A549 (cell line): ENCODE data around the gene MLPH.

ENCODE experiments used
- EHMT2 ChIP-seq: fragments of 200-600 bp; sonication (generic); IDR thresholded peaks from 2 replicates; pipeline ENCODE4 v1.6.1; 2016; ENCODE audit warnings: antibody characterized with exemption, low read depth, mild to moderate bottlenecking, moderate library complexity
- EP300 ChIP-seq, 2 experiments: fragments of >200 bp; sonication (Bioruptor Twin); formaldehyde crosslinking; IDR thresholded peaks; 2 replicates in 1 of 2; 3 replicates in 1 of 2; pipeline ENCODE4 v1.6.1; 2016 to 2017
- ESRRA ChIP-seq: fragments of 150-350 bp; IDR thresholded peaks from 2 replicates; pipeline ENCODE4 v1.6.1; 2014; ENCODE audit warnings: mild to moderate bottlenecking, low read length, borderline replicate concordance
- JUNB ChIP-seq: fragments of >200 bp; sonication (Bioruptor Twin); formaldehyde crosslinking; IDR thresholded peaks from 2 replicates; pipeline ENCODE4 v1.6.1; 2016
- MAFK ChIP-seq: fragments of 450-650 bp; IDR thresholded peaks from 2 replicates; pipeline ENCODE4 v1.6.1; 2014; ENCODE audit not compliant: partially characterized antibody
- POLR2A ChIP-seq: IDR thresholded peaks from 2 replicates; pipeline ENCODE4 v1.6.1; 2012; ENCODE audit warnings: mild to moderate bottlenecking, low read length
- RAD21 ChIP-seq, 2 experiments: fragments of >200 bp in 1 of 2; sonication (Bioruptor Twin) in 1 of 2; formaldehyde crosslinking in 1 of 2; IDR thresholded peaks in 1 of 2; conservative IDR thresholded peaks in 1 of 2; 2 replicates in 1 of 2; 3 replicates in 1 of 2; pipeline ENCODE4 v1.6.1; 2012 to 2018; ENCODE audit warnings: inconsistent platforms in 1 of 2
- RFX5 ChIP-seq: fragments of 450-650 bp; IDR thresholded peaks from 2 replicates; pipeline ENCODE4 v1.7.1; 2014; ENCODE audit warnings: antibody characterized with exemption, mild to moderate bottlenecking, moderate library complexity
- ZNF302 ChIP-seq: fragments of 250-450 bp; sonication (Bioruptor Pico); IDR thresholded peaks from 2 replicates; pipeline ENCODE4 v1.9.0; 2021; ENCODE audit warnings: inconsistent platforms, mild to moderate bottlenecking, moderate library complexity
- TF ChIP-seq, protein P1 (sequence below): fragments of 450-650 bp; IDR thresholded peaks from 2 replicates; pipeline ENCODE4 v1.6.1; 2014; ENCODE audit warnings: antibody characterized with exemption
- TF ChIP-seq, protein P2 (sequence below): fragments of >200 bp; sonication (Bioruptor Twin); formaldehyde crosslinking; IDR thresholded peaks from 3 replicates; pipeline ENCODE4 v1.5.1; 2016
- TF ChIP-seq, protein P3 (sequence below): IDR thresholded peaks from 2 replicates; pipeline ENCODE4 v1.6.1; 2012
- TF ChIP-seq, protein P4 (sequence below): fragments of 200-600 bp; sonication (generic); IDR thresholded peaks from 2 replicates; pipeline ENCODE4 v1.6.1; 2016; ENCODE audit warnings: antibody characterized with exemption, mild to moderate bottlenecking, moderate library complexity

DNA sequence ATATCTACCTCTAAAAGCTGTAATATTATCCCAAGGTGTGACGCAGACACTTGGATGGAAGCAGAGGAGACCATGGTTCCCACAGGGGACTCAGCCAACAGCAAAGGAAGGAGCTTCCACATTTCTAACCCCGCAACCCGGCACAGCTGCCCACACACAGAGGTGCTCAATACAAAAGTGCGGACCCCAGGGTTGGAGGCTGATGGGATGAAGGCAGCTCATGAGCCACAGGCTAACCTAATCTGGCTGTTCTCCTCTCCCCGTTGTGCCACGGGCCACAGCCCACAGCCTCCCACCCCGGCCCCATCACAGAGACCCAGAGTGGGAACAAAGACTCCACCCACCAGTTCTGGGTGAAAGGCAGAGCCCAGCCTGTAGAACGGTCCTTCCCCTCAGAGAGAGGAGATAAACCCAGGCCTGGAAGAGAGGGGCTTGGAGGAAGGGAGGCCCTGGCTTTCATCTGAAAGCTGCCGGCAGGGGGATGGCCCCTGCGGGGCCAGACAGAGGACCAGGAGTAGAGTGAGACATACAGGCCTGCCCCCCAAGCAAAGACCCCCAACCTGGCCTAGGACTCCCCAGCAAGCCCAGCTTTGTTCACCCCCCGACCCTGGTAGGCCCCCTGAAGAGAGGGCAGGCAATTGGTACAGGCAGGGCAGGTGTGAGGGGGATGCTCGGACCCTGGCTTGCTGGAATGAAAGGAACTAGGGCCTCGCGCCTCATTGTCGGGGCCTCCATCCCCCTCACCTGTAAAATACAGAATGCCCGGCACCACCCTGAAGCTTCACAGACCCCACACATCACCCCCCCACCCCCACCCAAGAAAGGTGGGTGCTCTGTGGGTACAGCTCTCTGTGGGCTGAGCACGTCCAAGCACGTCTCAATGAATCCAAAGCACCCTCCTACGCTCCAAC, 96.6 kb downstream of the MLPH start:
- TF ChIP-seq MAFK (no peak), EHMT2 (no peak), POLR2A (no peak), RFX5 (no peak), EP300 (IDR thresholded peaks at IDR 0.05) (no peak), ZNF302 (CRISPR knock-in tag) (no peak), ESRRA (no peak), JUNB (no peak), RAD21 (conservative IDR thresholded peaks at IDR 0.05 in 1 of 2, IDR thresholded peaks at IDR 0.05 in 1 of 2) (no peak)
- TF ChIP-seq, protein P1, sequence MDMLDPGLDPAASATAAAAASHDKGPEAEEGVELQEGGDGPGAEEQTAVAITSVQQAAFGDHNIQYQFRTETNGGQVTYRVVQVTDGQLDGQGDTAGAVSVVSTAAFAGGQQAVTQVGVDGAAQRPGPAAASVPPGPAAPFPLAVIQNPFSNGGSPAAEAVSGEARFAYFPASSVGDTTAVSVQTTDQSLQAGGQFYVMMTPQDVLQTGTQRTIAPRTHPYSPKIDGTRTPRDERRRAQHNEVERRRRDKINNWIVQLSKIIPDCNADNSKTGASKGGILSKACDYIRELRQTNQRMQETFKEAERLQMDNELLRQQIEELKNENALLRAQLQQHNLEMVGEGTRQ: no peak
- TF ChIP-seq, protein P2, sequence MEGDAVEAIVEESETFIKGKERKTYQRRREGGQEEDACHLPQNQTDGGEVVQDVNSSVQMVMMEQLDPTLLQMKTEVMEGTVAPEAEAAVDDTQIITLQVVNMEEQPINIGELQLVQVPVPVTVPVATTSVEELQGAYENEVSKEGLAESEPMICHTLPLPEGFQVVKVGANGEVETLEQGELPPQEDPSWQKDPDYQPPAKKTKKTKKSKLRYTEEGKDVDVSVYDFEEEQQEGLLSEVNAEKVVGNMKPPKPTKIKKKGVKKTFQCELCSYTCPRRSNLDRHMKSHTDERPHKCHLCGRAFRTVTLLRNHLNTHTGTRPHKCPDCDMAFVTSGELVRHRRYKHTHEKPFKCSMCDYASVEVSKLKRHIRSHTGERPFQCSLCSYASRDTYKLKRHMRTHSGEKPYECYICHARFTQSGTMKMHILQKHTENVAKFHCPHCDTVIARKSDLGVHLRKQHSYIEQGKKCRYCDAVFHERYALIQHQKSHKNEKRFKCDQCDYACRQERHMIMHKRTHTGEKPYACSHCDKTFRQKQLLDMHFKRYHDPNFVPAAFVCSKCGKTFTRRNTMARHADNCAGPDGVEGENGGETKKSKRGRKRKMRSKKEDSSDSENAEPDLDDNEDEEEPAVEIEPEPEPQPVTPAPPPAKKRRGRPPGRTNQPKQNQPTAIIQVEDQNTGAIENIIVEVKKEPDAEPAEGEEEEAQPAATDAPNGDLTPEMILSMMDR: no peak
- TF ChIP-seq, protein P3, sequence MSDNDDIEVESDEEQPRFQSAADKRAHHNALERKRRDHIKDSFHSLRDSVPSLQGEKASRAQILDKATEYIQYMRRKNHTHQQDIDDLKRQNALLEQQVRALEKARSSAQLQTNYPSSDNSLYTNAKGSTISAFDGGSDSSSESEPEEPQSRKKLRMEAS: no peak
- TF ChIP-seq, protein P4, sequence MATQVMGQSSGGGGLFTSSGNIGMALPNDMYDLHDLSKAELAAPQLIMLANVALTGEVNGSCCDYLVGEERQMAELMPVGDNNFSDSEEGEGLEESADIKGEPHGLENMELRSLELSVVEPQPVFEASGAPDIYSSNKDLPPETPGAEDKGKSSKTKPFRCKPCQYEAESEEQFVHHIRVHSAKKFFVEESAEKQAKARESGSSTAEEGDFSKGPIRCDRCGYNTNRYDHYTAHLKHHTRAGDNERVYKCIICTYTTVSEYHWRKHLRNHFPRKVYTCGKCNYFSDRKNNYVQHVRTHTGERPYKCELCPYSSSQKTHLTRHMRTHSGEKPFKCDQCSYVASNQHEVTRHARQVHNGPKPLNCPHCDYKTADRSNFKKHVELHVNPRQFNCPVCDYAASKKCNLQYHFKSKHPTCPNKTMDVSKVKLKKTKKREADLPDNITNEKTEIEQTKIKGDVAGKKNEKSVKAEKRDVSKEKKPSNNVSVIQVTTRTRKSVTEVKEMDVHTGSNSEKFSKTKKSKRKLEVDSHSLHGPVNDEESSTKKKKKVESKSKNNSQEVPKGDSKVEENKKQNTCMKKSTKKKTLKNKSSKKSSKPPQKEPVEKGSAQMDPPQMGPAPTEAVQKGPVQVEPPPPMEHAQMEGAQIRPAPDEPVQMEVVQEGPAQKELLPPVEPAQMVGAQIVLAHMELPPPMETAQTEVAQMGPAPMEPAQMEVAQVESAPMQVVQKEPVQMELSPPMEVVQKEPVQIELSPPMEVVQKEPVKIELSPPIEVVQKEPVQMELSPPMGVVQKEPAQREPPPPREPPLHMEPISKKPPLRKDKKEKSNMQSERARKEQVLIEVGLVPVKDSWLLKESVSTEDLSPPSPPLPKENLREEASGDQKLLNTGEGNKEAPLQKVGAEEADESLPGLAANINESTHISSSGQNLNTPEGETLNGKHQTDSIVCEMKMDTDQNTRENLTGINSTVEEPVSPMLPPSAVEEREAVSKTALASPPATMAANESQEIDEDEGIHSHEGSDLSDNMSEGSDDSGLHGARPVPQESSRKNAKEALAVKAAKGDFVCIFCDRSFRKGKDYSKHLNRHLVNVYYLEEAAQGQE: no peak
